Measurements from ENCODE around the gene PIGO.

GRCh38 chr9:35074141-35074540, 22.2 kb downstream of the PIGO start:
- no peak for TF ChIP-seq CTCF (IDR thresholded peaks at IDR 0.05)
- no peak for TF ChIP-seq POLR2AphosphoS5 (IDR thresholded peaks at IDR 0.05)
- no peak for TF ChIP-seq POLR2A (IDR thresholded peaks at IDR 0.05)
